ENCODE measurements around the gene CENPN. TPM values are rescaled to one million over a fixed set of nuclear protein-coding genes. Genes with fewer than 3 reads are reported as not detected.

The CENPN gene
- total RNA-seq, 1 experiment from 2014 or later, result 56.6 TPM

DNA sequence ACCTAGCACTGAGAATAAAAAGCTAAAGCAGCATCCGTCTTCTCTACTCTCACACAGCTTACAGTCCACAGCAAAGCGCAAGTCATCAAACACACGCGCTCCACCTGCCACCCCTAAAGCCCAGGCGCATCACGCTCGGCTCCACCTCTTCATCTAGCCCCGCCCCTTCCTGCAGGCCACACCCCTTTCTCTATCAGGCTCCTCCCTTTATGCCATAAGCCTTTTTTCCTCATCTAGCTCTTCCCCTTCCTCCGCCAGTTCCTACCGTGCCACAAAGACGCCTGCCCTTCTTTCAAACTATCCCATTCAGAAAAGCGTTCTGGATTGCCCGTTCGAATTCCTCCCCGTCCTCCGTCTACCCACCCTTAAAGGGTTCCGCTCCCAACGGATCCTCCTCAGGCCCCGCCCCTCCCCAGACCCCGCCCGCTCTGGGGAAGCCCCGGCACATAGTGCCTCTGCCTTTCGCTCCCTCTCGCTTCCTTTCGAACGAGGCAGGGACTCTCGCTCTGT is 69.6 kb downstream of the CENPN start:
- peak overlapping the region; percentile 92 for H3K27ac ChIP-seq (ENCODE audit: low read length)
- intact Hi-C loops (cut with micrococcal nuclease; ENCODE audit: unreplicated experiment), result no loop called here

More for the DNA sequence above, 69.6 kb downstream of the CENPN start:
- ChIA-PET POLR2A (interaction anchor here (0.6 to 1.0 kb wide), 4 partner anchors 10 to 196 kb away, joined by 3 to 9 read pairs (median 3); no protein-coding TSS in a partner anchor), CTCF (interaction anchor here (0.6 kb wide), 1 partner anchor 72 kb away, joined by 3 read pairs; no protein-coding TSS in a partner anchor)
- H3K27me3 ChIP-seq (ENCODE audit: control insufficient read depth, insufficient read depth, low read length), result no peaks in the 10 kb centered on the region
- no peaks in the 10 kb centered on the region for H3K9me3 ChIP-seq (ENCODE audit: control insufficient read depth, insufficient read depth, low read depth, low read length)
- H3K4me3 ChIP-seq (ENCODE audit: low read depth in 2 of 2, low read length in 2 of 2), result peak overlapping the region; percentile 65 to 79
- in situ Hi-C loops (cut with HindIII; ENCODE audit: low pct_unique_long_range_greater_than_20kb, low sequenced_read_pairs), result no loop called here
- no TSS peak for BruUV-seq (replicated peaks)
- H3K4me1 ChIP-seq (ENCODE audit: control insufficient read depth, insufficient read depth, low read length), result no peaks in the 10 kb centered on the region; the same call in 1 of the 2 replicates
- peak; percentile 95 for ATAC-seq
- no peak for TF ChIP-seq REST (IDR thresholded peaks at IDR 0.05; ENCODE audit: insufficient read depth in 1 of 2, low read depth in 2 of 2, low read length in 1 of 2)
- no peak for TF ChIP-seq POLR2AphosphoS5 (IDR thresholded peaks at IDR 0.05; ENCODE audit: low read depth, low read length)
- no peak for TF ChIP-seq TCF7L2 (IDR thresholded peaks at IDR 0.05; ENCODE audit: low read depth, low read length)
- no peak for TF ChIP-seq CTCF (IDR thresholded peaks at IDR 0.05)
- TF ChIP-seq SIN3A (IDR thresholded peaks at IDR 0.05; ENCODE audit: borderline replicate concordance, insufficient read depth, low read depth, low read length), result no peak
- DNase-seq (ENCODE audit: low read depth, low spot score), result peak; percentile 75
- no peaks in the 10 kb centered on the region; the same call in 1 of the 2 replicates for H3K36me3 ChIP-seq (ENCODE audit: control insufficient read depth, insufficient read depth, low read length)
